OCI-LY1 (cell line): Measurements from ENCODE around the gene PRR5L.

Experiments
- CTCF ChIP-seq: fragments of 200-600 bp; sonication (generic), shearing (Covaris generic); IDR thresholded peaks from 2 replicates; pipeline ENCODE4 v1.5.1; 2017; ENCODE audit warnings: mild to moderate bottlenecking, antibody characterized with exemption, low read length, moderate library complexity, mixed read lengths
- EZH2 ChIP-seq: fragments of 200-600 bp; sonication (generic), shearing (Covaris generic); IDR thresholded peaks from 2 replicates; pipeline ENCODE4 v1.8.0; 2017; ENCODE audit warnings: borderline replicate concordance, mixed run types, mild to moderate bottlenecking, antibody characterized with exemption, low read length, moderate library complexity, mixed read lengths

- TF ChIP-seq CTCF, result no peak
- TF ChIP-seq EZH2, result no peak
Measured at GRCh38 chr11:36456156-36456555, 160.1 kb downstream of the PRR5L start.
